ENCODE results near the gene SSTR1. TPM values are rescaled to one million over a fixed set of nuclear protein-coding genes. Genes with fewer than 3 reads are reported as not detected.
A peak's percentile ranks its signal among the peaks of the same experiment; 100 is the strongest.

The SSTR1 gene
- total RNA-seq, 3 donors from 2014 or later = 5.4 to 9.7 (median 6.1) TPM

- no peak for TF ChIP-seq CTCF (IDR thresholded peaks at IDR 0.05)
These were observed 8.6 kb upstream of the SSTR1 start for GRCh38 chr14:38199076-38199475.

GRCh38 chr14:38199739-38200138, 8.0 kb upstream of the SSTR1 start:
- H3K4me1 ChIP-seq (ENCODE audit: low read depth) = no peaks in the 10 kb centered on the region
- intact Hi-C loops (cut with DNase I, micrococcal nuclease) = no loop called here
- DNase-seq = no peak
- ATAC-seq = no peak
- no peak overlapping the region for H3K4me3 ChIP-seq
- no peaks in the 10 kb centered on the region for H3K9me3 ChIP-seq
- no peak for TF ChIP-seq CTCF (IDR thresholded peaks at IDR 0.05)
- no peaks in the 10 kb centered on the region for H3K36me3 ChIP-seq (ENCODE audit: low read depth)

More at GRCh38 chr14:38199076-38199475, 8.6 kb upstream of the SSTR1 start:
- Histone ChIP-seq H3K4me3 (no peak overlapping the region), H3K36me3 (ENCODE audit: low read depth) (no peaks in the 10 kb centered on the region), H3K9me3 (no peaks in the 10 kb centered on the region), H3K4me1 (ENCODE audit: low read depth) (no peaks in the 10 kb centered on the region)
- ATAC-seq = no peak
- DNase-seq = no peak
- intact Hi-C loops (cut with DNase I, micrococcal nuclease) = no loop called here

GRCh38 chr14:38201137-38201828, 6.4 kb upstream of the SSTR1 start:
- DNase-seq = no peak
- no peak overlapping the region for H3K4me3 ChIP-seq
- ATAC-seq = no peak
- no peaks in the 10 kb centered on the region for H3K36me3 ChIP-seq (ENCODE audit: low read depth)
- no peak for TF ChIP-seq CTCF (IDR thresholded peaks at IDR 0.05)
- no peaks in the 10 kb centered on the region for H3K4me1 ChIP-seq (ENCODE audit: low read depth)
- intact Hi-C loops (cut with DNase I, micrococcal nuclease) = no loop called here
- H3K9me3 ChIP-seq = no peaks in the 10 kb centered on the region

GRCh38 chr14:38202444-38203191, 5.1 kb upstream of the SSTR1 start:
- ATAC-seq = peak; percentile 27
- Histone ChIP-seq H3K4me3 (no peak overlapping the region), H3K9me3 (no peaks in the 10 kb centered on the region), H3K4me1 (ENCODE audit: low read depth) (no peaks in the 10 kb centered on the region), H3K36me3 (ENCODE audit: low read depth) (no peaks in the 10 kb centered on the region)
- no peak for TF ChIP-seq CTCF (IDR thresholded peaks at IDR 0.05)
- intact Hi-C loops (cut with DNase I, micrococcal nuclease) = no loop called here
- no peak for DNase-seq

GRCh38 chr14:38203929-38204718, 3.6 kb upstream of the SSTR1 start:
- intact Hi-C loops (cut with DNase I, micrococcal nuclease) = no loop called here
- Histone ChIP-seq H3K4me1 (ENCODE audit: low read depth) (no peaks in the 10 kb centered on the region), H3K36me3 (ENCODE audit: low read depth) (no peaks in the 10 kb centered on the region), H3K9me3 (no peaks in the 10 kb centered on the region), H3K4me3 (no peak overlapping the region)
- DNase-seq (no peak), ATAC-seq (no peak)
- no peak for TF ChIP-seq CTCF (IDR thresholded peaks at IDR 0.05)

Measured in mucosa of descending colon (tissue), 3 donors.